Muscle layer of colon (tissue), 2 donors: Measurements from ENCODE around the gene ZFR2.
A peak's percentile ranks its signal among the peaks of the same experiment; 100 is the strongest.
"Not testable (repeated sequence)": the region's sequence is repeated elsewhere in the genome, so short reads cannot be mapped to it uniquely, and the experiment has no call there.

ENCODE experiments used
- H3K27ac ChIP-seq: one replicate; pipeline ENCODE4 v1.7.0; 2013; ENCODE audit warnings: low read depth, mild to moderate bottlenecking, low read length, moderate library complexity
- H3K27me3 ChIP-seq, 2 donors: one replicate each; pipeline ENCODE4 v1.7.0; 2013; ENCODE audit warnings: low read length in 2 of 2, mild to moderate bottlenecking in 2 of 2; ENCODE audit not compliant: insufficient read depth in 2 of 2, control insufficient read depth in 1 of 2
- H3K36me3 ChIP-seq: one replicate; pipeline ENCODE4 v1.7.0; 2013; ENCODE audit warnings: mild to moderate bottlenecking, low read length; ENCODE audit not compliant: insufficient read depth
- H3K4me1 ChIP-seq: one replicate; pipeline ENCODE4 v1.7.0; 2013; ENCODE audit warnings: mild to moderate bottlenecking, low read length; ENCODE audit not compliant: insufficient read depth
- H3K4me3 ChIP-seq, 2 donors: one replicate each; pipeline ENCODE4 v1.7.0; 2013; ENCODE audit warnings: low read length in 2 of 2, low read depth in 1 of 2, mild to moderate bottlenecking in 1 of 2, moderate library complexity in 1 of 2
- H3K9ac ChIP-seq: one replicate; pipeline ENCODE4 v1.7.0; 2013; ENCODE audit warnings: low read length
- H3K9me3 ChIP-seq: one replicate; pipeline ENCODE4 v1.7.0; 2013; ENCODE audit warnings: mild to moderate bottlenecking, low read length
- donor health status: abdominal sarcoma.
- donor health status: Adenocarcinoma of cecum.

The ZFR2 gene

GRCh38 chr19:3762501-3763459, 106.1 kb downstream of the ZFR2 start, which contains the start of gene MRPL54:
Gene MRPL54, plus strand, starts transcription at chr19:3762682. Its CDS starts 19 bp downstream, at chr19:3762701.
- H3K9me3 ChIP-seq = no peaks in the 10 kb centered on the region
- H3K4me1 ChIP-seq = peaks cover 8% of the 10 kb centered on the region
- no peaks in the 10 kb centered on the region for H3K27me3 ChIP-seq
- peak within 1 kb of the TSS; percentile 97 for H3K27ac ChIP-seq
- H3K9ac ChIP-seq = peak within 1 kb of the TSS; percentile 79
- peak within 1 kb of the TSS; percentile 96 to 97 for H3K4me3 ChIP-seq
- peaks cover 15% of the 10 kb centered on the region for H3K36me3 ChIP-seq

- Histone ChIP-seq H3K9me3 (no peaks in the 10 kb centered on the region), H3K4me1 (peaks cover 8% of the 10 kb centered on the region), H3K9ac (peak overlapping the region; percentile 45), H3K27ac (peak overlapping the region; percentile 88), H3K4me3 (no peak overlapping the region), H3K27me3 (no peaks in the 10 kb centered on the region), H3K36me3 (peaks cover 15% of the 10 kb centered on the region)
Observed at GRCh38 chr19:3762130-3762473, 106.7 kb downstream of the ZFR2 start.

- Histone ChIP-seq H3K27me3 (no peaks in the 10 kb centered on the region), H3K36me3 (peaks cover 12% of the 10 kb centered on the region), H3K4me1 (peaks cover 8% of the 10 kb centered on the region), H3K4me3 (peak within 1 kb of the TSS; percentile 96 to 97), H3K27ac (peak within 1 kb of the TSS; percentile 97), H3K9me3 (no peaks in the 10 kb centered on the region), H3K9ac (peak within 1 kb of the TSS; percentile 81)
Observed at GRCh38 chr19:3761382-3762129, 107.3 kb downstream of the ZFR2 start, which contains the start of gene APBA3. Gene APBA3, minus strand, starts transcription at chr19:3761692. Its CDS starts 1,428 bp downstream, at chr19:3760264.

- H3K27ac ChIP-seq = peak overlapping the region; percentile 88
- no peaks in the 10 kb centered on the region for H3K9me3 ChIP-seq
- no peaks in the 10 kb centered on the region for H3K27me3 ChIP-seq
- peaks cover 8% of the 10 kb centered on the region for H3K4me1 ChIP-seq
- H3K4me3 ChIP-seq = peak overlapping the region; percentile 96 to 97
- H3K36me3 ChIP-seq = peaks cover 9% of the 10 kb centered on the region
- peak overlapping the region; percentile 81 for H3K9ac ChIP-seq
Observed at GRCh38 chr19:3760871-3761361, 107.9 kb downstream of the ZFR2 start.

- Histone ChIP-seq H3K4me1 (peaks cover 8% of the 10 kb centered on the region), H3K9me3 (no peaks in the 10 kb centered on the region), H3K9ac (no peak overlapping the region), H3K4me3 (no peak overlapping the region), H3K36me3 (peaks cover 4% of the 10 kb centered on the region), H3K27ac (no peak overlapping the region), H3K27me3 (no peaks in the 10 kb centered on the region)
Observed at GRCh38 chr19:3759482-3760254, 109.2 kb downstream of the ZFR2 start.

- H3K9me3 ChIP-seq, H3K4me1 ChIP-seq, H3K36me3 ChIP-seq, H3K27ac ChIP-seq, H3K4me3 ChIP-seq, H3K9ac ChIP-seq, H3K27me3 ChIP-seq: not testable (repeated sequence)
Observed at GRCh38 chr19:3758297-3758696, 110.5 kb downstream of the ZFR2 start.

GRCh38 chr19:3757705-3758104, 111.1 kb downstream of the ZFR2 start:
- H3K27ac ChIP-seq, H3K27me3 ChIP-seq, H3K9me3 ChIP-seq, H3K4me3 ChIP-seq, H3K36me3 ChIP-seq, H3K9ac ChIP-seq, H3K4me1 ChIP-seq: not testable (repeated sequence)
